HepG2 (cell line): ENCODE results near the gene TFF1. TPM values are rescaled to one million over a fixed set of nuclear protein-coding genes. Genes with fewer than 3 reads are reported as not detected.
A peak's percentile ranks its signal among the peaks of the same experiment; 100 is the strongest.

ENCODE experiments used
- CEBPG ChIP-seq: IDR thresholded peaks from 2 replicates; pipeline ENCODE4 v1.6.1; 2016
- NCOA2 ChIP-seq: sonication (generic); formaldehyde crosslinking; IDR thresholded peaks from 2 replicates; pipeline ENCODE4 v1.8.0; 2022; ENCODE audit warnings: inconsistent platforms
- POGZ ChIP-seq: sonication (generic); formaldehyde crosslinking; IDR thresholded peaks from 2 replicates; pipeline ENCODE4 v1.4.0; 2020; ENCODE audit warnings: mild to moderate bottlenecking, missing genetic modification reagents
- POLR2G ChIP-seq: fragments of 200-400 bp; formaldehyde crosslinking; IDR thresholded peaks from 2 replicates; pipeline ENCODE4 v1.6.1; 2018; ENCODE audit warnings: mild to moderate bottlenecking, low read depth, low read length, moderate library complexity
- STAT5B ChIP-seq: sonication (generic); formaldehyde crosslinking; IDR thresholded peaks from 2 replicates; pipeline ENCODE4 v1.4.0; 2020; ENCODE audit warnings: missing genetic modification reagents
- TP53 ChIP-seq: sonication (generic); formaldehyde crosslinking; conservative IDR thresholded peaks from 2 replicates; pipeline ENCODE4 v1.4.0; 2020; ENCODE audit warnings: missing genetic modification reagents
- ZNF292 ChIP-seq: sonication (generic); formaldehyde crosslinking; IDR thresholded peaks from 2 replicates; pipeline ENCODE4 v1.8.1; 2022; ENCODE audit warnings: mild to moderate bottlenecking, low read depth, missing genetic modification reagents, borderline replicate concordance
- ZNF333 ChIP-seq: sonication (generic); formaldehyde crosslinking; IDR thresholded peaks from 2 replicates; pipeline ENCODE4 v1.4.0; 2020; ENCODE audit warnings: mild to moderate bottlenecking, missing genetic modification reagents, borderline replicate concordance
- ZNF619 ChIP-seq: sonication (generic); formaldehyde crosslinking; IDR thresholded peaks from 2 replicates; pipeline ENCODE4 v1.4.0; 2020; ENCODE audit warnings: mild to moderate bottlenecking, missing genetic modification reagents
- polyA plus RNA-seq, 8 experiments: library from polyadenylated mRNA; depleted of rRNA in 3 of 8; stranded (reverse) in 7 of 8; unstranded in 1 of 8; fragments of >200 nt; fragmentation: Illumina TruSeq in 4 of 8; extraction: Trizol in 4 of 8; gene quantifications; 2 replicates each; pipeline versions ENCODE4 v1.2.1 to v1.2.3, GENCODE V29; 2011 to 2016; ENCODE audit warnings: low read depth in 4 of 8, missing spikeins in 1 of 8, mixed read lengths in 1 of 8; ENCODE audit not compliant: insufficient read depth in 1 of 8
- total RNA-seq, 5 experiments: library from RNA; depleted of rRNA; stranded (reverse); fragments of >200 nt; fragmentation: Illumina TruSeq; extraction: Trizol; gene quantifications; 2 replicates each; pipeline ENCODE4 v1.2.3, GENCODE V29; 2016; ENCODE audit warnings: low read depth in 1 of 5
- TF ChIP-seq, protein P1 (sequence below): sonication (generic); formaldehyde crosslinking; IDR thresholded peaks from 2 replicates; pipeline ENCODE4 v1.8.0; 2022; ENCODE audit warnings: mild to moderate bottlenecking, missing genetic modification reagents
- TF ChIP-seq, protein P2 (sequence below): sonication (generic); formaldehyde crosslinking; IDR thresholded peaks from 2 replicates; pipeline ENCODE4 v1.4.0; 2020; ENCODE audit warnings: missing genetic modification reagents; ENCODE audit errors: not compliant biosample characterization
- TF ChIP-seq, protein P3 (sequence below): sonication (generic); formaldehyde crosslinking; conservative IDR thresholded peaks from 2 replicates; pipeline ENCODE4 v1.4.0; 2020; ENCODE audit warnings: missing genetic modification reagents
- TF ChIP-seq, protein P4 (sequence below): sonication (generic); formaldehyde crosslinking; conservative IDR thresholded peaks from 2 replicates; pipeline ENCODE4 v1.4.0; 2020; ENCODE audit warnings: mild to moderate bottlenecking, missing genetic modification reagents, moderate library complexity
- TF ChIP-seq, protein P5 (sequence below): sonication (generic); formaldehyde crosslinking; IDR thresholded peaks from 2 replicates; pipeline ENCODE4 v1.4.0; 2020; ENCODE audit warnings: mild to moderate bottlenecking, missing genetic modification reagents
- TF ChIP-seq, protein P6 (sequence below): sonication (generic); formaldehyde crosslinking; IDR thresholded peaks from 2 replicates; pipeline ENCODE4 v1.8.0; 2022; ENCODE audit warnings: missing genetic modification reagents, mild to moderate bottlenecking, moderate library complexity, borderline replicate concordance

Gene TFF1
- total and polyA plus RNA-seq, 2 of the 13 experiments (the other 11 are each of a cell fraction or from before 2014, with no cell fraction given): 0.24 to 19.4 TPM

DNA sequence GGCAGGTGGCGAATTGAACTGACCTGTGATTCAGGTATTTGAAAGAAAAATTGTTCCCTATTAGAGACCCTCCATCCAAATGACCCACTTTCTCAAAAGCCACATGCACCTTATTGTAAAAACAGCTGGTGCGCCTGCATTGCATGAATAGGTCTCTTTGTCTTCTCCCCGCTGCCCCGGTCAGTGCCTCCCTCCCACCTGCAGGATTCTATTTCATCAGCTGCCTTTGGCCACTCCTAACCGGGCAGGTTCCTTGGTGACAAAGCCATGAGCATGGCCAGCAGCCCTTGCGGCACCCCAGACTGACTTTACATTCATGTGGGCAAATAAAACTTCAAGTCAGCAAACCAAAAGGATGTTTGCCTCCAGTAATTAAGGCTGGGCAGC, 23.1 kb upstream of the TFF1 start (continued):
- TF ChIP-seq, protein P1, sequence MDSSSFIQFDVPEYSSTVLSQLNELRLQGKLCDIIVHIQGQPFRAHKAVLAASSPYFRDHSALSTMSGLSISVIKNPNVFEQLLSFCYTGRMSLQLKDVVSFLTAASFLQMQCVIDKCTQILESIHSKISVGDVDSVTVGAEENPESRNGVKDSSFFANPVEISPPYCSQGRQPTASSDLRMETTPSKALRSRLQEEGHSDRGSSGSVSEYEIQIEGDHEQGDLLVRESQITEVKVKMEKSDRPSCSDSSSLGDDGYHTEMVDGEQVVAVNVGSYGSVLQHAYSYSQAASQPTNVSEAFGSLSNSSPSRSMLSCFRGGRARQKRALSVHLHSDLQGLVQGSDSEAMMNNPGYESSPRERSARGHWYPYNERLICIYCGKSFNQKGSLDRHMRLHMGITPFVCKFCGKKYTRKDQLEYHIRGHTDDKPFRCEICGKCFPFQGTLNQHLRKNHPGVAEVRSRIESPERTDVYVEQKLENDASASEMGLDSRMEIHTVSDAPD (CRISPR knock-in tag): no peak
- peak; percentile 19; the same call in 1 of the 2 replicates for TF ChIP-seq ZNF292
- TF ChIP-seq POLR2G: peak; percentile 55
- TF ChIP-seq, protein P2, sequence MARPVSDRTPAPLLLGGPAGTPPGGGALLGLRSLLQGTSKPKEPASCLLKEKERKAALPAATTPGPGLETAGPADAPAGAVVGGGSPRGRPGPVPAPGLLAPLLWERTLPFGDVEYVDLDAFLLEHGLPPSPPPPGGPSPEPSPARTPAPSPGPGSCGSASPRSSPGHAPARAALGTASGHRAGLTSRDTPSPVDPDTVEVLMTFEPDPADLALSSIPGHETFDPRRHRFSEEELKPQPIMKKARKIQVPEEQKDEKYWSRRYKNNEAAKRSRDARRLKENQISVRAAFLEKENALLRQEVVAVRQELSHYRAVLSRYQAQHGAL: no peak
- TF ChIP-seq, protein P3, sequence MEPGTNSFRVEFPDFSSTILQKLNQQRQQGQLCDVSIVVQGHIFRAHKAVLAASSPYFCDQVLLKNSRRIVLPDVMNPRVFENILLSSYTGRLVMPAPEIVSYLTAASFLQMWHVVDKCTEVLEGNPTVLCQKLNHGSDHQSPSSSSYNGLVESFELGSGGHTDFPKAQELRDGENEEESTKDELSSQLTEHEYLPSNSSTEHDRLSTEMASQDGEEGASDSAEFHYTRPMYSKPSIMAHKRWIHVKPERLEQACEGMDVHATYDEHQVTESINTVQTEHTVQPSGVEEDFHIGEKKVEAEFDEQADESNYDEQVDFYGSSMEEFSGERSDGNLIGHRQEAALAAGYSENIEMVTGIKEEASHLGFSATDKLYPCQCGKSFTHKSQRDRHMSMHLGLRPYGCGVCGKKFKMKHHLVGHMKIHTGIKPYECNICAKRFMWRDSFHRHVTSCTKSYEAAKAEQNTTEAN (CRISPR knock-in tag): no peak; the same call in 1 of the 2 replicates
- TF ChIP-seq, protein P4, sequence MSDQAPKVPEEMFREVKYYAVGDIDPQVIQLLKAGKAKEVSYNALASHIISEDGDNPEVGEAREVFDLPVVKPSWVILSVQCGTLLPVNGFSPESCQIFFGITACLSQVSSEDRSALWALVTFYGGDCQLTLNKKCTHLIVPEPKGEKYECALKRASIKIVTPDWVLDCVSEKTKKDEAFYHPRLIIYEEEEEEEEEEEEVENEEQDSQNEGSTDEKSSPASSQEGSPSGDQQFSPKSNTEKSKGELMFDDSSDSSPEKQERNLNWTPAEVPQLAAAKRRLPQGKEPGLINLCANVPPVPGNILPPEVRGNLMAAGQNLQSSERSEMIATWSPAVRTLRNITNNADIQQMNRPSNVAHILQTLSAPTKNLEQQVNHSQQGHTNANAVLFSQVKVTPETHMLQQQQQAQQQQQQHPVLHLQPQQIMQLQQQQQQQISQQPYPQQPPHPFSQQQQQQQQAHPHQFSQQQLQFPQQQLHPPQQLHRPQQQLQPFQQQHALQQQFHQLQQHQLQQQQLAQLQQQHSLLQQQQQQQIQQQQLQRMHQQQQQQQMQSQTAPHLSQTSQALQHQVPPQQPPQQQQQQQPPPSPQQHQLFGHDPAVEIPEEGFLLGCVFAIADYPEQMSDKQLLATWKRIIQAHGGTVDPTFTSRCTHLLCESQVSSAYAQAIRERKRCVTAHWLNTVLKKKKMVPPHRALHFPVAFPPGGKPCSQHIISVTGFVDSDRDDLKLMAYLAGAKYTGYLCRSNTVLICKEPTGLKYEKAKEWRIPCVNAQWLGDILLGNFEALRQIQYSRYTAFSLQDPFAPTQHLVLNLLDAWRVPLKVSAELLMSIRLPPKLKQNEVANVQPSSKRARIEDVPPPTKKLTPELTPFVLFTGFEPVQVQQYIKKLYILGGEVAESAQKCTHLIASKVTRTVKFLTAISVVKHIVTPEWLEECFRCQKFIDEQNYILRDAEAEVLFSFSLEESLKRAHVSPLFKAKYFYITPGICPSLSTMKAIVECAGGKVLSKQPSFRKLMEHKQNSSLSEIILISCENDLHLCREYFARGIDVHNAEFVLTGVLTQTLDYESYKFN (CRISPR knock-in tag): no peak; the same call in 1 of the 2 replicates
- no peak for TF ChIP-seq STAT5B (CRISPR knock-in tag)
- TF ChIP-seq, protein P5, sequence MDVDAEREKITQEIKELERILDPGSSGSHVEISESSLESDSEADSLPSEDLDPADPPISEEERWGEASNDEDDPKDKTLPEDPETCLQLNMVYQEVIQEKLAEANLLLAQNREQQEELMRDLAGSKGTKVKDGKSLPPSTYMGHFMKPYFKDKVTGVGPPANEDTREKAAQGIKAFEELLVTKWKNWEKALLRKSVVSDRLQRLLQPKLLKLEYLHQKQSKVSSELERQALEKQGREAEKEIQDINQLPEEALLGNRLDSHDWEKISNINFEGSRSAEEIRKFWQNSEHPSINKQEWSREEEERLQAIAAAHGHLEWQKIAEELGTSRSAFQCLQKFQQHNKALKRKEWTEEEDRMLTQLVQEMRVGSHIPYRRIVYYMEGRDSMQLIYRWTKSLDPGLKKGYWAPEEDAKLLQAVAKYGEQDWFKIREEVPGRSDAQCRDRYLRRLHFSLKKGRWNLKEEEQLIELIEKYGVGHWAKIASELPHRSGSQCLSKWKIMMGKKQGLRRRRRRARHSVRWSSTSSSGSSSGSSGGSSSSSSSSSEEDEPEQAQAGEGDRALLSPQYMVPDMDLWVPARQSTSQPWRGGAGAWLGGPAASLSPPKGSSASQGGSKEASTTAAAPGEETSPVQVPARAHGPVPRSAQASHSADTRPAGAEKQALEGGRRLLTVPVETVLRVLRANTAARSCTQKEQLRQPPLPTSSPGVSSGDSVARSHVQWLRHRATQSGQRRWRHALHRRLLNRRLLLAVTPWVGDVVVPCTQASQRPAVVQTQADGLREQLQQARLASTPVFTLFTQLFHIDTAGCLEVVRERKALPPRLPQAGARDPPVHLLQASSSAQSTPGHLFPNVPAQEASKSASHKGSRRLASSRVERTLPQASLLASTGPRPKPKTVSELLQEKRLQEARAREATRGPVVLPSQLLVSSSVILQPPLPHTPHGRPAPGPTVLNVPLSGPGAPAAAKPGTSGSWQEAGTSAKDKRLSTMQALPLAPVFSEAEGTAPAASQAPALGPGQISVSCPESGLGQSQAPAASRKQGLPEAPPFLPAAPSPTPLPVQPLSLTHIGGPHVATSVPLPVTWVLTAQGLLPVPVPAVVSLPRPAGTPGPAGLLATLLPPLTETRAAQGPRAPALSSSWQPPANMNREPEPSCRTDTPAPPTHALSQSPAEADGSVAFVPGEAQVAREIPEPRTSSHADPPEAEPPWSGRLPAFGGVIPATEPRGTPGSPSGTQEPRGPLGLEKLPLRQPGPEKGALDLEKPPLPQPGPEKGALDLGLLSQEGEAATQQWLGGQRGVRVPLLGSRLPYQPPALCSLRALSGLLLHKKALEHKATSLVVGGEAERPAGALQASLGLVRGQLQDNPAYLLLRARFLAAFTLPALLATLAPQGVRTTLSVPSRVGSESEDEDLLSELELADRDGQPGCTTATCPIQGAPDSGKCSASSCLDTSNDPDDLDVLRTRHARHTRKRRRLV (CRISPR knock-in tag): 0 out of 2 replicates have a peak, but pooled peaks have one; percentile 5
- TF ChIP-seq NCOA2 (CRISPR knock-in tag): no peak
- TF ChIP-seq ZNF619: no peak
- TF ChIP-seq, protein P6, sequence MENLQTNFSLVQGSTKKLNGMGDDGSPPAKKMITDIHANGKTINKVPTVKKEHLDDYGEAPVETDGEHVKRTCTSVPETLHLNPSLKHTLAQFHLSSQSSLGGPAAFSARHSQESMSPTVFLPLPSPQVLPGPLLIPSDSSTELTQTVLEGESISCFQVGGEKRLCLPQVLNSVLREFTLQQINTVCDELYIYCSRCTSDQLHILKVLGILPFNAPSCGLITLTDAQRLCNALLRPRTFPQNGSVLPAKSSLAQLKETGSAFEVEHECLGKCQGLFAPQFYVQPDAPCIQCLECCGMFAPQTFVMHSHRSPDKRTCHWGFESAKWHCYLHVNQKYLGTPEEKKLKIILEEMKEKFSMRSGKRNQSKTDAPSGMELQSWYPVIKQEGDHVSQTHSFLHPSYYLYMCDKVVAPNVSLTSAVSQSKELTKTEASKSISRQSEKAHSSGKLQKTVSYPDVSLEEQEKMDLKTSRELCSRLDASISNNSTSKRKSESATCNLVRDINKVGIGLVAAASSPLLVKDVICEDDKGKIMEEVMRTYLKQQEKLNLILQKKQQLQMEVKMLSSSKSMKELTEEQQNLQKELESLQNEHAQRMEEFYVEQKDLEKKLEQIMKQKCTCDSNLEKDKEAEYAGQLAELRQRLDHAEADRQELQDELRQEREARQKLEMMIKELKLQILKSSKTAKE (CRISPR knock-in tag): 0 out of 2 replicates have a peak, but pooled peaks have one; percentile 9
- no peak for TF ChIP-seq POGZ (CRISPR knock-in tag)
- TF ChIP-seq ZNF333 (CRISPR knock-in tag): no peak
- peak; percentile 87 for TF ChIP-seq CEBPG (CRISPR knock-in tag)
- TF ChIP-seq TP53 (CRISPR knock-in tag): no peak
